HepG2 (cell line): ENCODE data around the gene COL5A1. TPM values are rescaled to one million over a fixed set of nuclear protein-coding genes. Genes with fewer than 3 reads are reported as not detected.
A peak's percentile ranks its signal among the peaks of the same experiment; 100 is the strongest.

Experiments used
- ATAC-seq: fragments of 200-7000 bp; cut with Tn5 transposase; 3 replicates; pipeline ENCODE4 v1.9.1; 2020; ENCODE audit warnings: mild to moderate bottlenecking, moderate library complexity
- BruUV-seq: library from RNA; stranded (reverse); fragments of 400-500 nt; replicated peaks from 2 replicates; lab custom pipeline; 2021; lab: Mats Ljungman, UMichigan
- CTCF ChIA-PET: fragments of 300-600 bp; formaldehyde crosslinking; extraction: SDS; loops from one replicate; lab custom pipeline; 2021; ENCODE audit warnings: low total read pairs, inconsistent platforms, low intra/inter-chr PET ratio; lab: Yijun Ruan, JAX
- POLR2A ChIA-PET: fragments of 350-600 bp; sonication (Branson Sonifier 250); formaldehyde crosslinking; loops from one replicate; lab custom pipeline; 2020; ENCODE audit warnings: antibody characterized with exemption, inconsistent platforms; lab: Yijun Ruan, JAX
- DNase-seq: peaks from one replicate; pipeline ENCODE4 v3.0.0-alpha.2; 2015; ENCODE audit warnings: low spot score
- FAIRE-seq: peaks from 3 replicates; lab custom pipeline; 2011; peaks lifted over from hg19 to GRCh38; lab: Jason Lieb, UNC
- H2AFZ ChIP-seq: one replicate; pipeline ENCODE4 v1.6.1; 2011; ENCODE audit warnings: low read length, inconsistent platforms
- H3K27ac ChIP-seq: fragments of 300-600 bp; 3 replicates; pipeline ENCODE4 v1.8.0; 2011; ENCODE audit warnings: mixed run types, mild to moderate bottlenecking, mixed read lengths, low read length, inconsistent platforms; ENCODE audit not compliant: insufficient read depth; ENCODE audit errors: extremely low read length
- H3K27me3 ChIP-seq, 2 experiments: fragments of 200-600 bp in 1 of 2; 2 replicates in 1 of 2; 3 replicates in 1 of 2; pipeline versions ENCODE4 v1.6.0 to v1.8.0; 2011; ENCODE audit warnings: low read length in 2 of 2, mild to moderate bottlenecking in 2 of 2, moderate library complexity in 2 of 2, inconsistent platforms in 1 of 2; ENCODE audit not compliant: insufficient read depth in 2 of 2, control insufficient read depth in 1 of 2
- H3K36me3 ChIP-seq, 2 experiments: fragments of 200-600 bp in 1 of 2; replicated peaks in 1 of 2; 2 replicates in 1 of 2; 3 replicates in 1 of 2; pipeline versions ENCODE4 v1.5.1 to v1.8.0; 2011; ENCODE audit warnings: low read length in 2 of 2, inconsistent platforms in 1 of 2; ENCODE audit not compliant: insufficient read depth in 2 of 2, control insufficient read depth in 1 of 2
- H3K4me1 ChIP-seq: 2 replicates; pipeline ENCODE4 v1.5.1; 2012; ENCODE audit warnings: low read length, inconsistent platforms; ENCODE audit not compliant: insufficient read depth
- H3K4me2 ChIP-seq: 2 replicates; pipeline ENCODE4 v1.6.0; 2011; ENCODE audit warnings: low read depth, low read length, inconsistent platforms
- H3K4me3 ChIP-seq, 3 experiments: fragments of 200-600 bp in 1 of 3; sonication (generic), shearing (Covaris generic) in 1 of 3; replicated peaks in 1 of 3; 2 replicates each; pipeline ENCODE4 v1.5.1; 2011 to 2016; ENCODE audit warnings: low read length in 3 of 3, inconsistent platforms in 2 of 3, low read depth in 2 of 3, mild to moderate bottlenecking in 2 of 3, control low read depth in 1 of 3, mixed read lengths in 1 of 3; ENCODE audit not compliant: insufficient read depth in 1 of 3
- H3K79me2 ChIP-seq: one replicate; pipeline ENCODE4 v1.6.1; 2011; ENCODE audit warnings: low read length, inconsistent platforms; ENCODE audit not compliant: insufficient read depth
- H3K9ac ChIP-seq: 2 replicates; pipeline ENCODE4 v1.6.0; 2011; ENCODE audit warnings: mild to moderate bottlenecking, low read depth, low read length, inconsistent platforms; ENCODE audit not compliant: insufficient read depth
- H3K9me3 ChIP-seq: 2 replicates; pipeline ENCODE4 v1.5.1; 2012; ENCODE audit warnings: mild to moderate bottlenecking, low read length
- H4K20me1 ChIP-seq: 2 replicates; pipeline ENCODE4 v1.6.0; 2011; ENCODE audit warnings: inconsistent platforms, mild to moderate bottlenecking, low read length, moderate library complexity; ENCODE audit not compliant: insufficient read depth
- GTF3A ChIP-seq: sonication (generic); formaldehyde crosslinking; conservative IDR thresholded peaks from 2 replicates; pipeline ENCODE4 v1.4.0; 2020; ENCODE audit warnings: mild to moderate bottlenecking, missing genetic modification reagents
- KDM2A ChIP-seq: sonication (generic); formaldehyde crosslinking; IDR thresholded peaks from 2 replicates; pipeline ENCODE4 v1.4.0; 2020; ENCODE audit warnings: low read depth, missing genetic modification reagents, borderline replicate concordance
- MNT ChIP-seq: fragments of 450-650 bp; IDR thresholded peaks from 2 replicates; pipeline ENCODE4 v1.6.1; 2016
- NFYB ChIP-seq: sonication (generic); formaldehyde crosslinking; IDR thresholded peaks from 2 replicates; pipeline ENCODE4 v1.4.0; 2020; ENCODE audit warnings: missing genetic modification reagents
- PPARG ChIP-seq: conservative IDR thresholded peaks from 2 replicates; pipeline ENCODE4 v1.6.1; 2016; ENCODE audit warnings: missing biosample characterization, missing genetic modification reagents
- ZGPAT ChIP-seq: IDR thresholded peaks from 2 replicates; pipeline ENCODE4 v1.6.1; 2016; ENCODE audit warnings: mild to moderate bottlenecking
- ZNF709 ChIP-seq: sonication (generic); formaldehyde crosslinking; IDR thresholded peaks from 2 replicates; pipeline ENCODE4 v1.5.0; 2020; ENCODE audit warnings: mild to moderate bottlenecking, missing genetic modification reagents
- ZNF75D ChIP-seq: sonication (generic); formaldehyde crosslinking; IDR thresholded peaks from 2 replicates; pipeline ENCODE4 v1.8.1; 2023; ENCODE audit warnings: missing genetic modification reagents, mild to moderate bottlenecking, borderline replicate concordance
- WGBS: methylation state at CpG from one replicate; pipeline ENCODE4 v1.1.6; 2017; ENCODE audit warnings: low lambda C conversion rate; 5-methylcytosine and 5-hydroxymethylcytosine counted together
- in situ Hi-C: cut with HindIII; loops from 2 replicates; pipeline ENCODE4 v1.10.0; 2017; ENCODE audit warnings: low pct_unique_long_range_greater_than_20kb; ENCODE audit not compliant: extremely low pct_ligation_motif_present
- intact Hi-C: fragments of 100-400 bp; cut with micrococcal nuclease; formaldehyde crosslinking; loops from one replicate; pipeline ENCODE4 v1.10.0; 2022; ENCODE audit not compliant: unreplicated experiment
- polyA plus RNA-seq, 8 experiments: library from polyadenylated mRNA; depleted of rRNA in 3 of 8; stranded (reverse) in 7 of 8; unstranded in 1 of 8; fragments of >200 nt; fragmentation: Illumina TruSeq in 4 of 8; extraction: Trizol in 4 of 8; gene quantifications; 2 replicates each; pipeline versions ENCODE4 v1.2.1 to v1.2.3, GENCODE V29; 2011 to 2016; ENCODE audit warnings: low read depth in 4 of 8, missing spikeins in 1 of 8, mixed read lengths in 1 of 8; ENCODE audit not compliant: insufficient read depth in 1 of 8
- total RNA-seq, 5 experiments: library from RNA; depleted of rRNA; stranded (reverse); fragments of >200 nt; fragmentation: Illumina TruSeq; extraction: Trizol; gene quantifications; 2 replicates each; pipeline ENCODE4 v1.2.3, GENCODE V29; 2016; ENCODE audit warnings: low read depth in 1 of 5
- TF ChIP-seq, protein P1 (sequence below): sonication (generic); formaldehyde crosslinking; IDR thresholded peaks from 2 replicates; pipeline ENCODE4 v1.8.1; 2023; ENCODE audit warnings: mild to moderate bottlenecking, missing genetic modification reagents, borderline replicate concordance
- TF ChIP-seq, protein P2 (sequence below): IDR thresholded peaks from 2 replicates; pipeline ENCODE4 v1.6.1; 2016; ENCODE audit warnings: low read depth, missing genetic modification reagents, missing compliant biosample characterization

COL5A1 gene
- total and polyA plus RNA-seq, 2 of the 13 experiments (the other 11 are each of a cell fraction or from before 2014, with no cell fraction given) = not detected

GRCh38 chr9:134823623-134824022 is 182.0 kb downstream of the COL5A1 start:
- H4K20me1 ChIP-seq = peaks cover 3% of the 10 kb centered on the region; the same call in 1 of the 2 replicates
- TF ChIP-seq MNT = peak; percentile 84
- TF ChIP-seq GTF3A (CRISPR knock-in tag) = no peak
- TF ChIP-seq, all 625 proteins: peak for 1
- in situ Hi-C loops (no loop called here), intact Hi-C loops (no loop called here)
- BruUV-seq = no TSS peak
- H3K4me1 ChIP-seq = no peaks in the 10 kb centered on the region
- DNase-seq = no peak
- no peak overlapping the region for H3K27ac ChIP-seq
- no peak for ATAC-seq
- no peak overlapping the region for H2AFZ ChIP-seq
- no peak overlapping the region for H3K9ac ChIP-seq
- no peak for FAIRE-seq
- CTCF ChIA-PET = no interaction called here
- H3K36me3 ChIP-seq = no peaks in the 10 kb centered on the region
- WGBS = 36% methylated on average over 7 of the region's 7 CpGs
- no peaks in the 10 kb centered on the region for H3K9me3 ChIP-seq
- no peak overlapping the region for H3K4me2 ChIP-seq
- H3K27me3 ChIP-seq = peaks cover 21 to 64% of the 10 kb centered on the region in 2 experiments
- no peak overlapping the region for H3K4me3 ChIP-seq
- POLR2A ChIA-PET = no interaction called here
- H3K79me2 ChIP-seq = no peaks in the 10 kb centered on the region

GRCh38 chr9:134824583-134824982 is 183.0 kb downstream of the COL5A1 start:
- Histone ChIP-seq H3K4me3 (no peak overlapping the region), H4K20me1 (peaks cover 5% of the 10 kb centered on the region; the same call in 1 of the 2 replicates), H2AFZ (no peak overlapping the region), H3K9me3 (no peaks in the 10 kb centered on the region), H3K4me2 (no peak overlapping the region), H3K27ac (no peak overlapping the region), H3K79me2 (no peaks in the 10 kb centered on the region), H3K36me3 (no peaks in the 10 kb centered on the region), H3K9ac (no peak overlapping the region), H3K27me3 (peaks cover 18 to 63% of the 10 kb centered on the region in 2 experiments), H3K4me1 (no peaks in the 10 kb centered on the region)
- CTCF ChIA-PET = no interaction called here
- no peak for ATAC-seq
- in situ Hi-C loops = no loop called here
- 20% methylated on average over 19 of the region's 23 CpGs for WGBS
- POLR2A ChIA-PET = no interaction called here
- no peak for DNase-seq
- intact Hi-C loops = no loop called here
- FAIRE-seq = no peak
- no TSS peak for BruUV-seq
- TF ChIP-seq, protein P1, sequence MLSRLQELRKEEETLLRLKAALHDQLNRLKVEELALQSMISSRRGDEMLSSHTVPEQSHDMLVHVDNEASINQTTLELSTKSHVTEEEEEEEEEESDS (CRISPR knock-in tag) = no peak
- TF ChIP-seq ZNF709 (CRISPR knock-in tag) = no peak
- TF ChIP-seq PPARG = no peak
- no peak for TF ChIP-seq NFYB (CRISPR knock-in tag)
- TF ChIP-seq ZGPAT = no peak
- TF ChIP-seq, protein P2, sequence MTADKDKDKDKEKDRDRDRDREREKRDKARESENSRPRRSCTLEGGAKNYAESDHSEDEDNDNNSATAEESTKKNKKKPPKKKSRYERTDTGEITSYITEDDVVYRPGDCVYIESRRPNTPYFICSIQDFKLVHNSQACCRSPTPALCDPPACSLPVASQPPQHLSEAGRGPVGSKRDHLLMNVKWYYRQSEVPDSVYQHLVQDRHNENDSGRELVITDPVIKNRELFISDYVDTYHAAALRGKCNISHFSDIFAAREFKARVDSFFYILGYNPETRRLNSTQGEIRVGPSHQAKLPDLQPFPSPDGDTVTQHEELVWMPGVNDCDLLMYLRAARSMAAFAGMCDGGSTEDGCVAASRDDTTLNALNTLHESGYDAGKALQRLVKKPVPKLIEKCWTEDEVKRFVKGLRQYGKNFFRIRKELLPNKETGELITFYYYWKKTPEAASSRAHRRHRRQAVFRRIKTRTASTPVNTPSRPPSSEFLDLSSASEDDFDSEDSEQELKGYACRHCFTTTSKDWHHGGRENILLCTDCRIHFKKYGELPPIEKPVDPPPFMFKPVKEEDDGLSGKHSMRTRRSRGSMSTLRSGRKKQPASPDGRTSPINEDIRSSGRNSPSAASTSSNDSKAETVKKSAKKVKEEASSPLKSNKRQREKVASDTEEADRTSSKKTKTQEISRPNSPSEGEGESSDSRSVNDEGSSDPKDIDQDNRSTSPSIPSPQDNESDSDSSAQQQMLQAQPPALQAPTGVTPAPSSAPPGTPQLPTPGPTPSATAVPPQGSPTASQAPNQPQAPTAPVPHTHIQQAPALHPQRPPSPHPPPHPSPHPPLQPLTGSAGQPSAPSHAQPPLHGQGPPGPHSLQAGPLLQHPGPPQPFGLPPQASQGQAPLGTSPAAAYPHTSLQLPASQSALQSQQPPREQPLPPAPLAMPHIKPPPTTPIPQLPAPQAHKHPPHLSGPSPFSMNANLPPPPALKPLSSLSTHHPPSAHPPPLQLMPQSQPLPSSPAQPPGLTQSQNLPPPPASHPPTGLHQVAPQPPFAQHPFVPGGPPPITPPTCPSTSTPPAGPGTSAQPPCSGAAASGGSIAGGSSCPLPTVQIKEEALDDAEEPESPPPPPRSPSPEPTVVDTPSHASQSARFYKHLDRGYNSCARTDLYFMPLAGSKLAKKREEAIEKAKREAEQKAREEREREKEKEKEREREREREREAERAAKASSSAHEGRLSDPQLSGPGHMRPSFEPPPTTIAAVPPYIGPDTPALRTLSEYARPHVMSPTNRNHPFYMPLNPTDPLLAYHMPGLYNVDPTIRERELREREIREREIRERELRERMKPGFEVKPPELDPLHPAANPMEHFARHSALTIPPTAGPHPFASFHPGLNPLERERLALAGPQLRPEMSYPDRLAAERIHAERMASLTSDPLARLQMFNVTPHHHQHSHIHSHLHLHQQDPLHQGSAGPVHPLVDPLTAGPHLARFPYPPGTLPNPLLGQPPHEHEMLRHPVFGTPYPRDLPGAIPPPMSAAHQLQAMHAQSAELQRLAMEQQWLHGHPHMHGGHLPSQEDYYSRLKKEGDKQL (CRISPR knock-in tag) = no peak
- no peak for TF ChIP-seq ZNF75D
- TF ChIP-seq KDM2A = no peak
